Stimulated activated CD8-positive, alpha-beta memory T cell treated with anti-CD3 and anti-CD28 coated beads, Interleukin-12 subunit alpha, Interleukin-12 subunit beta, amount 100 ng/mL, for 1 hour (primary cell): ENCODE data around the gene SANBR.

Experiments used
- DNase-seq: peaks from one replicate; pipeline ENCODE4 v3.0.0-alpha.2; 2020; ENCODE audit warnings: low read depth

SANBR gene

DNA sequence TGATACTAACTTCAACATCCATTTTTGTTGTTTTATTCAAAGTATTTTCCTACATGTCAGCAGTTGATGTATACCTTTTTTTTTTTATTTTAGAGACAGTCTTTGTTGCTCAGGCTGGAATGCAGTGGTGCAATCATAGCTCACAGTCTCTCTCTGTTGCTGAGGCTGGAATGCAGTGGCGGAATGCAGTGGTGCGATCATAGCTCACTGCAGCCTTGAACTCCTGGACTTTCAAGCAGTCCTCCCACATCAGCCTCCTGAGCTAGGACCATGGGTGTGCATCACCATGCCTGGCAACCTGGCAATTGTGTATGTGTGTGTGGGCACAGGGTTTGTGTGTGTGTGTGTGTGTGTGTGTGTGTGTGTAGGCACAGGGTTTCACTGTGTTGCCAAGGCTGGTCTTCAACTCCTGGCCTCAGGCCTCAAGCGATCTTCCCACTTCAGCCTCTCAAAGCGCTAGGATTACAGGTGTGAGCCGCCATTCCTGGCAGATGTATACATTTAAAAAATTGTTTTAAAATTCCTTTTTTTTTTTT lies 24.8 kb downstream of the SANBR start:
- DNase-seq = no peak

DNA sequence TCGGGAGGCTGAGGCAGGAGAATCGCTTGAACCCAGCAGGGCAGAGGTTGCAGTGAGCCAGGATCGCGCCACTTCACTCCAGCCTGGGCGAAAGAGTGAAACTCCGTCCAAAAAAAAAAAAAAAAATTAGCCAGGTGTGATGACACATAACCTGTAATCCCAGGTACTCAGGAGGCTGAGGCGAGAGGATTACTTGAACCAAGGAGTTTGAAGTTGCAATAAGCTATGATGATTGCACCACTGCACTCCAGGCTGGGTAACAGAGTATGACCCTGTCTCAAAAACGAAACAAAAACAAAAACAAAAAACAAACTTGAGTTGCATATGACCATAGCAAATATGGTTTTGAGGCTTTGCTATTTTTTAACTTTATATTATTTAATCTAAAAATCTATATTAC lies 25.8 kb downstream of the SANBR start:
- no peak for DNase-seq

DNA sequence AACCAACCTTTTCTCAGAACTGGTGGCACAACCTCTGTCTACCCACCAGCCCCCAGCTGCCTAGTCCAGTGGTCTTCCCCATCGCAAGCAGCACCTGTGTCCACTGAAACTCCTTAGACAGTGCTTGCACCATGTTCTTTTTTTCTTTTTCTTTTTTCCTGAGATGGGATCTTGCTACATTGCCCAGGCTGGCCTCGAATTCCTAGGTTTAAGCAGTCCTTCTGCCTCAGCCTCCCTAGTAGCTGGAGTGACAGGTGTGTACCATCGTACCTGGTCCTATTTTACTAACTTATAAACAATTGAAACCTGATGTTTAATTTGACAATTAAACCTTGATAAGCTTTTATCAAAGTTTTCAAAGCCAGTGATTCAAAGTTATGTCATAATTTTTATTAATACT lies 30.8 kb downstream of the SANBR start:
- no peak for DNase-seq

DNA sequence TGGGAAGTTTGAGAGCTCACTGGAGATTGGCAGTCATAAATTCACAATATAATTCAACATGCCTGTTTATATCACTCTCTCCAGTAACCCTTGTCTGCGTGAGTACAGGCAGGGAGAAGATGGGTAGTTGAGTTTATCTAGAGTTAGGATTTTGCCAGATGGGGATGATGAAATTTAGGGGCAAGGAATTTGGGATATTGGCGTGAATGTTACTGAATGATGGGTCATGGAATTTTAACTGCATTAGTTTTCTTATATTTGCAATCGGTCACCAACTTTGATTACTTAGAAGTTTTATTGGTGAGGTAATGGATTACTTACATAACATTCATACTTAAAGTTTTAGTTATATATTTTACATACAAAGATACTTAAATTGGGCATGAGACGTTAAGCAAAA lies 35.1 kb downstream of the SANBR start:
- DNase-seq = no peak

DNA sequence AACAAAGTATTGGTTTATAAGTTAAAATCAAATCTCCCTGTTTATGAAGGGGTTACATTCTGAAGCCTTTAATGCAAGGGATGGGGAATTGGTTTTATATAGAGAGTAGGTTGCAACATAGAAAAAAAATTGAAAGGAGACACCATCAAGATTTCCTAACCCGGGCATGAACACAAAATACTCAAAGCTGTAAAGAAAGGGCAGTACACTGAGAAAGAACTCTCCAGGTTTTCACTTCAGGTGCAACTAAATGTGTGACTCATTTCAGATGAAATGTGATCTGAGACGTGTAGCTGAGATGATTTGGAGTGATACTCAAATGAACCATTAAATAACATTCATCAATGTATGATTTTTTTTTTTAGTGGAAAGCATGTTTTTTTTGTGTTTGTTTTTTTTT lies 43.6 kb downstream of the SANBR start:
- no peak for DNase-seq

DNA sequence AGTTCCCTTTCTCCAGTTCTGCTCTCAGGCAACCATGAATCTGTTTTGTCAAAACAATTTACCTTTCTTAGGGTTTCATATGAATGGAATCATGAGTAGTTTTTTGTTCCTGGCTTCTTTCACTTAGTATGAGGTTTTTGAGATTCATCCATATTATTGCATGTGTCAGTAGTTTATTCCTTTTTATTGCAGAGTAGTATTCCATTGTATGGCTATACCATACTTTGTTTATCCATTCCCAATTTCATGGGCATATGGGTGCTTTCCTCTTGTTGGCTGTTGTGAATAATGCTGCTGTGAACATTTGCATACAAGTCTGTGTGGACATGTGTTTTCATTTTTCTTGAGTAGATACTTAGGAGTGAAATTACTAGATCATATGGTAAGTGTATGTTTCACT lies 46.0 kb downstream of the SANBR start:
- DNase-seq = no peak

DNA sequence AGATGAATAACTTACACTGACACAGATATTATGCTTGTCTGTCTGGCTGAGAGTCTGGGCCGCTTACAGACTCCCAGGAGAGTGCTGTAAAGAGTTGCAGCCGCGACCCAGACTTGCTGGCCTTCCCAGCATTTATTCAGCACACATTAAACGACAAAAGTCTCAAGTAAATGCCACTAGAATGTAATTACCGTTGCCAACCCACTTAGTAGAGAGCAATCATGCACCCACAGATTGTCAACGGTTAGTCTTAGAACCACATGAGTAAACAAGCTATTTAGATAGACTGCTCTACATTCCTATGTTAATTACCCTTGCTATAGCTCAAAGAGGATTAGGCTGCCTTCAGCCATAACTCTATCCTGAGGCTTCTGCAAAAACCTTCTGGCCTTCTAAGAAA lies 48.5 kb downstream of the SANBR start:
- DNase-seq = no peak
